Spleen (tissue), 7 donors: ENCODE data around the gene OR6F1.
"Not testable (repeated sequence)": the region's sequence is repeated elsewhere in the genome, so short reads cannot be mapped to it uniquely, and the experiment has no call there.

Experiments
- CTCF ChIP-seq, 11 experiments: fragments of 200-600 bp in 7 of 11; fragments of 450-650 bp in 4 of 11; sonication (generic) in 4 of 11; IDR thresholded peaks in 8 of 11; conservative IDR thresholded peaks in 3 of 11; 1 replicate in 7 of 11; 2 replicates in 4 of 11; pipeline versions ENCODE4 v1.4.0 to v1.8.0; 2016 to 2021; ENCODE audit warnings: antibody characterized with exemption in 11 of 11, inconsistent platforms in 4 of 11, mild to moderate bottlenecking in 1 of 11
- POLR2A ChIP-seq, 3 donors: fragments of 450-650 bp; IDR thresholded peaks; one replicate each; pipeline ENCODE4 v1.5.1; 2017; ENCODE audit warnings: antibody characterized with exemption in 3 of 3, mild to moderate bottlenecking in 1 of 3
- POLR2AphosphoS5 ChIP-seq, 3 donors: sonication (generic); formaldehyde crosslinking; IDR thresholded peaks; one replicate each; pipeline ENCODE4 v1.5.1; 2017; ENCODE audit warnings: antibody characterized with exemption in 3 of 3
- donor health status: DM: no; HTN: no; CAD: no; lungs with moderate emphysema.
- donor health status: DM: no; HTN: no; CAD: no.
- donor health status: DM: no; HTN: no; CAD: no.

GRCh38 chr1:247742215-247742760, 25.8 kb upstream of the OR6F1 start:
- TF ChIP-seq CTCF (IDR thresholded peaks at IDR 0.05 in 8 of 11, conservative IDR thresholded peaks at IDR 0.05 in 3 of 11); POLR2A (IDR thresholded peaks at IDR 0.05); POLR2AphosphoS5 (IDR thresholded peaks at IDR 0.05): not testable (repeated sequence)
